CD4-positive, alpha-beta T cell treated with Interleukin-4 for 4 hours (primary cell): ENCODE data around the gene KCNMB2.
"Not testable (repeated sequence)": the region's sequence is repeated elsewhere in the genome, so short reads cannot be mapped to it uniquely, and the experiment has no call there.

Experiments used
- DNase-seq: peaks from one replicate; pipeline ENCODE4 v3.0.0-alpha.2; 2020

KCNMB2 gene

GRCh38 chr3:178520451-178520850 lies 15.8 kb upstream of the KCNMB2 start:
- DNase-seq, result no peak

DNA sequence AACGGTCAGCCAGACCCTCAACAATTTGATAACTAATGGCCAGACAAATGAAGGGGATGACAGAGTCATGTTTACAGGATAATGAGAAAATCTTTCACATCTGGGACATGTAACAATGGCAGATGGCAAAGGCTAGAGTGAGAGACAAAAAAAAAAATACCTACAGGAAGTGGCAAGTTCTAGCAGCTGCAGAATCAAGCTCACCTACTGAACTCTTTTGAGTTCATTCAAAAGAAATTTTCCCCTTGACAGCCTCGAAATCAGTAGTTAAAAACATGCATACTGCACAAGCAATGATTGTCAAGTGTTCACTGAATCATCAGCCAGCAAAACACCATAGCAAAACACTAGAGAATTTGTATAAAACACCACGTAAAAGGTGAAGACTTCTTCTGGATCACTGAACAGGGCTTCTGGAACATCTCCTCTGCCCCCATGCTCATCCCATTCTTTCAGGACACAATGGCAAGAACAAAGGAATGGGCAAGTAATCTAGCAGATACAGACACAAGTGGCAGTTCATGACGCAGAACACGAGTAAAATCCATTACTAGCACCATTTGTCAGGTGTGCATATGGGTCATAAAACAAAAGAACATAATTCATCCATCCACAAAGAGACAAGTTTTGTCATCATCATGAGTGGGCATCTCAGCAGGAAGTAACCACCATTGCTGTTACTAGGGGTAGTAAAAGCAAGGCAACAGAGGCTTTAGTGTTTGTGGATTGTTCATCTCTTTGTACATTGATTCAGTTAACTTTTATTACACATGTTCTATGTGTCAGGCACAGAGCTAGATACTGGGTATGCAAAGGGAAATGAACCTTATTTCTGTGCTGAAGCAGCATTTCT lies 13.8 kb upstream of the KCNMB2 start:
- no peak for DNase-seq

- DNase-seq, result no peak
Measured at GRCh38 chr3:178525251-178525650, 11.0 kb upstream of the KCNMB2 start.

- no peak for DNase-seq
Measured at GRCh38 chr3:178526291-178526690, 9.9 kb upstream of the KCNMB2 start.

DNA sequence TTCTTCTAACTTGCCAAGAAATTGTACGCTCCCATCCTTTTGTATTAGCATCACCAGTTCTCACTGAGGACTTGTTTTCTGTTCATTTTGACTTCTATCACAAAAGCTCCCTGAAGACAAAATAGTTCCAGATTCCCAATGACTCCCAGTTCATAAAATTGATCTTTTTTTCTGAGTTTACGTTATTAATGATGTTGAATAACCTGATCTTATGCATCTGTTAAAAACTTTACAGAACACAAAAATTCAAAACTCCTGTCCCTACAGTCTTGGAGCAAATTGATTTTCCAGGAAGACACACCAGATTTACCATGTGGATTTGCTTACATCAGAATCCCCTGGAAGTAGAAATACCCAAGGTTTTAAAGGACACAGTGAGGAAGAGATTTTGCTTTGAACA lies 8.3 kb upstream of the KCNMB2 start:
- no peak for DNase-seq

DNA sequence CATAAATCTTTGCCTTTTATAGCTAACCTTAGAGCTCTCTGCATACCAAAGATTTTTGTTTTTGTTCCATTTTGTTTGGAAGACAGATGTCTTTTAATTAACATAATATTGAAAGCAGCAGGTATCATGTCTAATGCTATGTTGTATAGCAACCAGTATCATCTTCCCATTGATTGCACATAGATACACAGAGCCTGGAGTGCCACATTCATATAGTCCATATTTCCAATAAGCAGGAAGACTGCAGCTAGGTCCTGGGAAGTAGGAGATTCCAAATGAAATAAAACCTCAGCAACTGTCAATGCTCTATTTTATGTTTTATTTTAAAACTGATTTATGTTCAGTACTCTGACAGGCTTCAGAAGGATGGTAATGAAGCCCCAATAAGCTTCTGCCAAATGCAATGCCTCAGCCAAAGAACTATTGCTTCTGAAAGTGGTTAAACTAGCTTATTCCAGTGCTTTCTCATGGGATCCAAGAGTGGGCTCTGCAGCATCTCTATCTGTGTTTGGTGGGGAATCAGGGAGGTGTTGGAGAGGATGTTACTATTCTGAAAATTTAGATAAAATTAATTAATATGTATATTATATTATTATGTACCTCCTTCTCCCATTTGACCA lies 6.5 kb upstream of the KCNMB2 start:
- DNase-seq, result no peak

GRCh38 chr3:178532476-178532875 lies 3.8 kb upstream of the KCNMB2 start:
- no peak for DNase-seq

GRCh38 chr3:178537122-178537705 lies 978 bp downstream of the KCNMB2 start:
- no peak for DNase-seq

DNA sequence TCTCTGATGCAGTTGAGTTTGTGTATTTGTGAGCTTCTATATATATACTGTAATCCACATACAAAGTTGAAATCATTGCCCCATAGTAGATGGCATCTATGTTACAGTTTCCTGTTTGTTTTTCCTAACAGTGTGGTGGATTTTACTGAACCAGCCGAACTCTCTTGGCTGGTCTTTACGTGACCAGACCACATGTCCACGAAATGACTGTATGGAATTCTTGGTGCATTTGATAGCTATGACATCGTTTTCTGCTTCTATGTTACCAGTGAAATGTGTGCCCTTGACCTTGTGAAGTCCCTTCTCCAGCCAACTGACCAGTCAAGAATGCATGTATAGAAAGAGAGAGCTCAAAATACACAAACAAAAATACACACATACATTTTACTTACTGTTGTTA lies 1.8 kb downstream of the KCNMB2 start:
- no peak for DNase-seq

GRCh38 chr3:178540184-178540583 lies 3.9 kb downstream of the KCNMB2 start:
- DNase-seq, result no peak

- DNase-seq, result no peak
Measured at GRCh38 chr3:178545337-178545736, 9.1 kb downstream of the KCNMB2 start.

DNA sequence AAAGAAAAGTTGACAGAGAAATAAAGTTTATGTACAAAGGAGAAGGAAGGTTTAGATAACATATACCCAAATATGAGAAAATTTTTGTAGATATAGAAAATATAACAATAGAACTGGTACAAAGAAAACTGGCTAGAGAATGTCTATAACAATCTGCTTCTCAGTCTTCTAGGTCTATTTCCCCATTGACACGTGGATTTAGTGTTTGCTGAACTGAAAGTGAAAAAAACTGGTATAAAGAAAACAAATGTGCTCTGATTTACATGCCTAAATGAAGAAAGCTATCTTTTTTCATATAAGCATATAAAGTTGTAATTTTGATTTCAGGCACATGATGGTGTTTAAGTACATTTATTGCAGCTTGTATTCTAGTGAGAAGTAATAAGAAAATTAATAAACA lies 9.8 kb downstream of the KCNMB2 start:
- DNase-seq, result no peak

- DNase-seq, result not testable (repeated sequence)
Measured at GRCh38 chr3:178549426-178549825, 13.2 kb downstream of the KCNMB2 start.

DNA sequence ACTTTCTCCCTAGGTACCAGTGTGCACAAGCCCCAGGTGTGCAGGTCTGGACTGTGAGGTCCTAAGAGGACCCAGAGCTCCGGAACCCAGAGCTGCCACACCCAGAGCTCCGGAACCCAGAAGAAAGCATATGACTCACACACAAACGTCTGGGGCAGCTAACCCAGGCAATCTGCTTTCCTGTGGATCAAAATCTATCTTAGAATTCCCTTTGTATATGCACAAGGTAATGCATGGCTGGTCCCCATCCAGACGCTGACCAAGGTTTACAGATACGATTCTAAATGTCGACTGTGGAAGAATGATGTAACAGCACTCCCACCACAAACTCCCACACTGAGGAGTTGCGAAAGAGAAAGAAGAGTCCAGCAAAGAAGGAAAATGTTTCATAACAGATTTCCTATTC lies 15.7 kb downstream of the KCNMB2 start:
- no peak for DNase-seq

DNA sequence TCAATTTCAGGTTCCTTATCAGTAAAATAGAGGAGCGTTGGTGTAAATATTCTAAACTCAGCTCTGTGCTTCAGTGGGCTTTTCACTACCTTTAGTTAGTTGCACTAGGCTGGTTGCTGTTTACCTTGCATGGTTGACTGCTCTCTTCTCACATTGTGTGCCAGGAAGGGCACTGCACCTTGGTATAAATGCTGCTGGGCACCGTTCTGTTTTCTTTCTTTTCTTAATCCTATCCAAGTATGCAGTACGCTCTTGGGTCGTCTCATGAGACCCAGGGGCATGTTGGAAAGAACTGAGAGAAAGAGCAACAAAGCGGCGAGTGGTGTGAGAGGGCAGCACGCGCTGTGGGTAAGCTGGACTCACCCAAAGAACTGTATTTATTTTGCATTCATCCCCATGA lies 22.4 kb downstream of the KCNMB2 start:
- DNase-seq, result no peak

DNA sequence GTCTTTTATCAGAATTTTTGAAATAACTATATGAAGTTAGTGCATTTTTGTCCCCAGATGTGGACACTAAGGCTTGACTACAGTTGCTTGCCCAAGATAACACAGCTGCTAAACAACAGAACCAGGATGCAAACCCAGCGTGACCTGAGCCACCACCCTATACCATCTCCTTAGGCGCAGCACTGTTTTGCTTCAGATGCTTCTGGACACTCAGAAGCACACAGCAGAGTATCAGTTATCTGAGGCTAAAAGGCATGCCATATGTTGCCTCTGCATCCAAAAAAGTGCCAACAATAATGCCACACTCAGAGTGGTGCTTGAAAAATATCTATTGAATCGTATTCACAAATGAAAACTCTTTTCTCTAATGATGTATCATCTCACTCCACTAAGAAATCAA lies 24.5 kb downstream of the KCNMB2 start:
- DNase-seq, result no peak

DNA sequence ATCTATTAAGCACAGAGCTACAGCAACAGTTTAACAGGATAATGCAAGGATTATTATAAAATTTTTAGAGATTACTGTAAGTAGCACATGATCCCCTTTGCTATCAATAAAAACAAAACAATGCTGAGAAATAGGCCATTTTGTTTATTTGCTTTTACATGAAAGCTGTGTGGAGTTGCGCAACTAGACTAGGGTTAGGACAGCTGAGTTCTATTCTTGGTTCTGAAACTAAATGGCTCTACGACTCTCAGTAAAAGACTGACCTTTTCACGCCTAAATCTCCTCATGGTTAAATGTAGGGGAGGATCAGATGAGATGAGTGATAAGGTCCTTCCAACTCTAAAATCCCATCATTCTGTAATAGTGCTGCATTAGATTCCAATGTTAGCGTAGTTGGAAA lies 25.0 kb downstream of the KCNMB2 start:
- no peak for DNase-seq

GRCh38 chr3:178562143-178562946 lies 26.1 kb downstream of the KCNMB2 start:
- no peak for DNase-seq

DNA sequence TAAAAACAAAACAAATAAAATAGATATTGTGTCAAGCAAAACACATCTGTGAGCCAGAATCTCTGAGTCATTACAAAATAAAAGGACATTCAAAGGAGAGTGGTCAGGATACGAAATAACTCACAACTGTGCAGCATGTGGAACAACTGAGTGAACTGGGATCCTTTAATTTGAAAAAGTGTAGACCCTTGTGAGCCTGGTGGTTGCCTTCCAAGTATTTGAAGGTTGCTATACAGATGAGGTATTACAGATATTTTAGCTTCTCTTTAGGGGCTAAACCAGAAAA lies 26.7 kb downstream of the KCNMB2 start:
- no peak for DNase-seq

DNA sequence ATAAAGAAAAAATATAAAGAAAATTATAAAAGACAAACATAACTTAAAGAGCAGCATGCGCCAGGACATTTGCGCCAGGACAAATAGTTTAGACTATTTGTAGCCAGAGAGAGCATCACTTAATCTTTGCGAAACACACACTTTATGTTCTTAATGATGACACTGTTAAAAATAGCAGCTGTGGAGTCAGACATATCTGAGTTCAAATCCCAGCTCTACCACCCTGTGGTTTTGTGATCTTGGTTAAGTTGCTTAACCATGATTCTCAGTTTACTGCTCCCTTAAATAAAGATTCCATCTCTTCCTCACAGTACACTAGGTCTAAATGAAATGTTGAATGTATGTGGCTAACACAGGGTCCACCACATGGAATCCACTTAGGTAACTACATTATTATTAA lies 31.4 kb downstream of the KCNMB2 start:
- no peak for DNase-seq

DNA sequence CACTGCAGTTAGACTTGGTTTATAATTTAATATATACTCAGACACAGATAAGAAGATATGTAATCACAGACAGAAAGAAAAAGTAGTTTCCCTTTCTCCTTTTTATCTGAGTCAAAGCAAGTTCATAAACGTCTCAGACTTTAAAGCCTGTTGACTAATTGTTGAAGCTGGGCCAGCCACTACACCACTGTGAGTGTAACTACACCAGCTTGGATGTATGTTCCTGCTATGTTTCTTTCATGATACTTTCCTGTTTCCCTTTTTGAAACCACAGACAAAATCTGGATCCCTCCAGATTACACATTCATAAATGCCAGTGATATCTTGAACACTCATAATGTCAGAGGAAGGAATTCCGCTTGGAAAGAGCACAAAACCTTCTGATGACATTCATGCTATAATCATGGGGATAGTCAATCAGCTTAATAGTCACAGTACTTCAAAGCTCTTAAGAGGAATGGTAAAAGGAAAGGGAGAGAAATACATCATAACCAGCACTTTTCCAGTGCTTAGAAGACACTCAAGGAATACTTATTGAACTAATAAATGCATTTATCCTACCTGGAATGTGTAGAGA lies 32.0 kb downstream of the KCNMB2 start:
- no peak for DNase-seq

DNA sequence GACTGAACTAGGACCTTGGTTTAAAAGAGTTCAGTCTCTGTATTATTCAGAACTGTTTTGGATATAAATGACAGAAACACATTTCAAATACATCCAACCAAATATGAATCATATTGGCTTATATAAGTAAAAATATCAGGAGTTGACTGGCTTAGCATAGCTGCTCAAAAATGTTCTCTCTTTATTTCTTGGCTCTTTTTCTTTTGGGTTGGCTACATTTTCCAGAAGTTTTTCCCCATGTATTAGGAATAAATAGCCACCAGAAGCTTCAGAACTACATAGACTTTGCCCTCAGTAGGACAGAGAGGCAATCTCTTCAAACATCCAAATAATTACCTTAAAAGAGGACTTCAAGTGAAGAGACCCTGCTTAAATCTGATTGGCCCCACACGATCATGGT lies 32.7 kb downstream of the KCNMB2 start:
- DNase-seq, result no peak

DNA sequence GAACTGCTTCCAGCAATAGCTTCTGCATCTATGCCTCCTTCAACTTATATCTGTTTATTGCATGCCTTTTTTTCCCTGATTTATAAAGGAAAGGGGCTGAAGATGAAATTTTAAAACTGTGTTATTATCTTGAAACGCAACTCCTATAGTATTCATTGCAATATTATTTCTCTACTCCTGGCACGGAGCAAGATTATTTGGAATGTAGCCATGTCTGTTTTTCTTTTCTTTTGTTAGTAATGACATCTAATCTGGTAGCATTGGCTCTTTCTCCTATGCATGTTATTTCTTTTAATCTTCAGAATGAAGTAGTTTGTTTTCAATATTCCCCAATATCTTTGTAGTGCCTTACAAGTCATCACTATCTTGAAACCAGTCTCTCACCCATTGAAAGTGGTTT lies 33.6 kb downstream of the KCNMB2 start:
- DNase-seq, result no peak
